GM06990 (cell line): ENCODE measurements around the gene HOXB13.

Experiments used
- DNase-seq: peaks from one replicate; pipeline ENCODE4 v3.0.0-alpha.2; 2011; ENCODE audit not compliant: insufficient read length; ENCODE audit errors: extremely low read depth
- H3K27me3 ChIP-seq: replicated peaks from 2 replicates; pipeline ENCODE4 v1.6.0; 2011; ENCODE audit warnings: low read length; ENCODE audit not compliant: control insufficient read depth, insufficient read depth
- H3K36me3 ChIP-seq: 2 replicates; pipeline ENCODE4 v1.5.1; 2011; ENCODE audit warnings: low read length; ENCODE audit not compliant: control insufficient read depth, insufficient read depth
- H3K4me3 ChIP-seq: replicated peaks from 2 replicates; pipeline ENCODE4 v1.5.1; 2011; ENCODE audit warnings: low read depth, mild to moderate bottlenecking, control low read depth, low read length
- CTCF ChIP-seq: IDR thresholded peaks from 2 replicates; pipeline ENCODE4 v1.5.1; 2011; ENCODE audit warnings: low read length, control low read depth, mild to moderate bottlenecking, inconsistent platforms; ENCODE audit not compliant: insufficient read depth, poor library complexity, severe bottlenecking

HOXB13 gene

GRCh38 chr17:48751733-48752398 is 23.3 kb upstream of the HOXB13 start:
- TF ChIP-seq CTCF: no peak
- H3K27me3 ChIP-seq: peaks cover 7% of the 10 kb centered on the region
- H3K36me3 ChIP-seq: no peaks in the 10 kb centered on the region
- no peak for DNase-seq
- H3K4me3 ChIP-seq: no peak overlapping the region

GRCh38 chr17:48751172-48751571 is 22.6 kb upstream of the HOXB13 start:
- no peak for DNase-seq
- Histone ChIP-seq H3K27me3 (peaks cover 6% of the 10 kb centered on the region), H3K4me3 (no peak overlapping the region), H3K36me3 (no peaks in the 10 kb centered on the region)
- TF ChIP-seq CTCF: no peak

GRCh38 chr17:48749621-48750553 is 21.3 kb upstream of the HOXB13 start:
- Histone ChIP-seq H3K36me3 (no peaks in the 10 kb centered on the region), H3K27me3 (peaks cover 6% of the 10 kb centered on the region), H3K4me3 (no peak overlapping the region)
- DNase-seq: no peak
- no peak for TF ChIP-seq CTCF

- peaks cover 3% of the 10 kb centered on the region for H3K27me3 ChIP-seq
- H3K4me3 ChIP-seq: no peak overlapping the region
- no peaks in the 10 kb centered on the region for H3K36me3 ChIP-seq
- no peak for DNase-seq
- TF ChIP-seq CTCF: no peak
Observed at GRCh38 chr17:48748718-48749566, 20.4 kb upstream of the HOXB13 start.

GRCh38 chr17:48747445-48748363 is 19.2 kb upstream of the HOXB13 start:
- Histone ChIP-seq H3K36me3 (no peaks in the 10 kb centered on the region), H3K27me3 (peaks cover 1% of the 10 kb centered on the region), H3K4me3 (no peak overlapping the region)
- DNase-seq: no peak
- TF ChIP-seq CTCF: no peak
